ENCODE measurements around the gene IQCN. TPM values are rescaled to one million over a fixed set of nuclear protein-coding genes. Genes with fewer than 3 reads are reported as not detected.
A peak's percentile ranks its signal among the peaks of the same experiment; 100 is the strongest.

The IQCN gene
- total and polyA plus RNA-seq, 10 of the 15 experiments (the other 5 are each of a cell fraction or from before 2014, with no cell fraction given), result 0.01 to 0.54 (median 0.23) TPM; not detected in 3

DNA sequence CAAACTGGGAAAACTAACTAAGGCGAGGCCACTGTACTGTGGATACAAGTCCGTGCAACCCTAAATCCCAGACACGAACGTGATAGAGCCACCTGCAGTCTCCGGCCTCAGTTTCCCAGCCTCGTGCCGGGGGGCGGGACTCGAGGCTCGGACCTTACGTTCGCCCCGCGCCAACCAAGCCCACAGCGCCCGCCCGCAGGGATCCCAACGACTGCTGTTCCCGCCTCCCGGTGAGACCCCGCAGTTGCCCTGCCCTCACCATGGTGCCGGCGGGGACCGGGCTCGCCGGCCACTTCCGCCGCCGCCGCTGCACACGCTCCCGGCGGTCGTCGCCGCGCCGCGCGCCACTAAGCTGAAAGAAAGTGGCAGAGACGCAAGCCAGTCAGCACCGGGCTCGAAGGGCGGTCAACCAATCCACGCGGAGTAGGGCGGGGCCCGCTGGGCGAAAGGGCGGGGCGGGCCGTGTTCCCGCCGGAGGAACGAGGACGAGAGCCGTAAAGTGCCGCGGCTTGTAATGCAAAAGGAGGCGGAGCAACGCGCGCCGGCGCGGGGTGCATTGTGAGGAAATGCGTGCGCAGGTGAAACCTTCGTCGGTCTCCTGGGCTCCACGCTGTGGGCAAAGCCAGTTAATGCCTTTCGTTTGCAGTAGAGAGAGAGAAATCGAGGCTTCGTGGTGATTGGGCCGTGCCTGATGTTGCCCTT is 48.7 kb upstream of the IQCN start, which contains the start of gene LSM4 (continued):
- peak; percentile 60 for TF ChIP-seq YY1 (IDR thresholded peaks at IDR 0.05; ENCODE audit: low read depth, low read length)
- TF ChIP-seq, protein P1, sequence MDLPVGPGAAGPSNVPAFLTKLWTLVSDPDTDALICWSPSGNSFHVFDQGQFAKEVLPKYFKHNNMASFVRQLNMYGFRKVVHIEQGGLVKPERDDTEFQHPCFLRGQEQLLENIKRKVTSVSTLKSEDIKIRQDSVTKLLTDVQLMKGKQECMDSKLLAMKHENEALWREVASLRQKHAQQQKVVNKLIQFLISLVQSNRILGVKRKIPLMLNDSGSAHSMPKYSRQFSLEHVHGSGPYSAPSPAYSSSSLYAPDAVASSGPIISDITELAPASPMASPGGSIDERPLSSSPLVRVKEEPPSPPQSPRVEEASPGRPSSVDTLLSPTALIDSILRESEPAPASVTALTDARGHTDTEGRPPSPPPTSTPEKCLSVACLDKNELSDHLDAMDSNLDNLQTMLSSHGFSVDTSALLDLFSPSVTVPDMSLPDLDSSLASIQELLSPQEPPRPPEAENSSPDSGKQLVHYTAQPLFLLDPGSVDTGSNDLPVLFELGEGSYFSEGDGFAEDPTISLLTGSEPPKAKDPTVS (IDR thresholded peaks at IDR 0.05; ENCODE audit: low read depth, low read length), result no peak
- TF ChIP-seq RELA (IDR thresholded peaks at IDR 0.05; ENCODE audit: borderline replicate concordance, partially characterized antibody), result peak; percentile 39

DNA sequence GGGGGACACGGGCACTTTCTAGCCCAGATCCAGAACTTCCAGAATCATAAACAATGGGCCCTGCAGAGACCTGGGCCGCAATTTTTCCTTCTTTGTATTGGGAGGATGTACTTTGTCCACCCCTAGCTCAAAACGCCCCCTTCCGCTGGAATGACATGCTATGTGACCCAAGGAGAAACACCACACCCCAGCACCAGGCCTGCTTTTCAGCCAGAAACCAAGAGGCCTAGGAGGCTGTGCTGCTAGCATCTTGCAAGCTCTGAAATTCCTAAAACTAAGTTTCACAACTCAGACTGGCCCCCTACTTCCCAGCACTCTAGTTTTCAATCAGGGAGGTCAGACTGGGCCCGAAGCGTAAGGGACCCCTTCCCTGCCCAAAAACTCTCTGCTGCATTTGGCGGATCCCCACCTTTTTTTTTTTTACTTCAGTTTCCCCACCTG is 48.1 kb upstream of the IQCN start:
- intact Hi-C loops (cut with micrococcal nuclease; ENCODE audit: unreplicated experiment), result loop anchor here (1.0 kb wide), 1 partner anchor 18 kb away; no protein-coding TSS in a partner anchor
- TF ChIP-seq LARP7 (IDR thresholded peaks at IDR 0.05) (no peak), RAD21 (IDR thresholded peaks at IDR 0.05; ENCODE audit: insufficient read depth, low read depth, low read length) (peak; percentile 43; the same call in 1 of the 2 replicates), NFIC (IDR thresholded peaks at IDR 0.05; ENCODE audit: low read depth, low read length) (no peak), PML (IDR thresholded peaks at IDR 0.05; ENCODE audit: low read length) (peak; percentile 67), SMC3 (IDR thresholded peaks at IDR 0.05; ENCODE audit: borderline replicate concordance, low read length) (peak; percentile 25; the same call in 1 of the 2 replicates), WRNIP1 (IDR thresholded peaks at IDR 0.05; ENCODE audit: borderline replicate concordance, low read depth, low read length) (no peak), ETV6 (conservative IDR thresholded peaks at IDR 0.05 in 1 of 2, IDR thresholded peaks at IDR 0.05 in 1 of 2; ENCODE audit: borderline replicate concordance in 1 of 2, low read depth in 1 of 2) (no peak), CHD1 (IDR thresholded peaks at IDR 0.05; ENCODE audit: low read depth, low read length) (0 out of 2 replicates have a peak, but pooled peaks have one; percentile 7), NBN (IDR thresholded peaks at IDR 0.05) (no peak), CTCF (IDR thresholded peaks at IDR 0.05 in 2 of 3, conservative IDR thresholded peaks at IDR 0.05 in 1 of 3; ENCODE audit: control insufficient read depth in 2 of 3, extremely low read depth in 1 of 3, insufficient read depth in 1 of 3, low read depth in 3 of 3, low read length in 3 of 3) (peak; percentile 24 to 34 (median 28); a peak in 4 of 6 replicates), SIN3A (IDR thresholded peaks at IDR 0.05; ENCODE audit: low read depth, low read length) (no peak)
- in situ Hi-C loops (cut with MboI), result loop anchor here (5.0 kb wide), 1 partner anchor 45 kb away; no protein-coding TSS in a partner anchor
- Histone ChIP-seq H3K79me2 (ENCODE audit: control insufficient read depth, insufficient read depth, low read length) (peaks cover 45% of the 10 kb centered on the region), H3K4me1 (ENCODE audit: control insufficient read depth, insufficient read depth, low read length) (peaks cover 32% of the 10 kb centered on the region), H4K20me1 (ENCODE audit: control insufficient read depth, insufficient read depth) (no peaks in the 10 kb centered on the region), H3K27ac (ENCODE audit: control insufficient read depth, insufficient read depth) (peak overlapping the region; percentile 90), H3K27me3 (replicated peaks in 1 of 2; ENCODE audit: control insufficient read depth in 2 of 2, insufficient read depth in 2 of 2, low read length in 1 of 2) (no peaks in the 10 kb centered on the region), H3K9me3 (replicated peaks; ENCODE audit: control insufficient read depth, insufficient read depth, low read length) (no peaks in the 10 kb centered on the region; the same call in 2 of the 3 replicates), H3K36me3 (ENCODE audit: control insufficient read depth in 2 of 2, insufficient read depth in 2 of 2, low read length in 1 of 2) (peaks cover 2 to 3% of the 10 kb centered on the region in 2 experiments; a peak in 3 of 4 replicates), H3K4me2 (ENCODE audit: control insufficient read depth, insufficient read depth) (peak overlapping the region; percentile 32), H3K4me3 (peak overlapping the region; percentile 86), H3K9ac (ENCODE audit: control insufficient read depth, insufficient read depth, low read length) (peak overlapping the region; percentile 75), H2AFZ (ENCODE audit: control insufficient read depth, low read depth, low read length) (no peak overlapping the region)
- DNase-seq (ENCODE audit: low read depth, low spot score) (no peak), ATAC-seq (peak; percentile 63), FAIRE-seq (peak; percentile 49)
- WGBS (ENCODE audit: insufficient coverage, insufficient replicate concordance, low lambda C conversion rate, missing lambda C conversion rate), result 0% methylated on average over 7 of the region's 7 CpGs
- TSS peak; percentile 85 for BruUV-seq (replicated peaks)
- POLR2A ChIA-PET, result interaction anchor here (0.6 to 4.0 kb wide), 18 partner anchors 10 to 1108 kb away, joined by 3 to 179 read pairs (median 4); partner anchors contain the start of genes JUND, MPV17L2 and RAB3A
- RAD21 ChIA-PET (ENCODE audit: unreplicated experiment), result interaction anchor here (0.9 to 6.0 kb wide), 13 partner anchors 15 to 131 kb away, joined by 3 to 167 read pairs (median 4); partner anchors contain the start of gene JUND
- SMC1A ChIA-PET (ENCODE audit: uncharacterized antibody, unreplicated experiment), result interaction anchor here (0.7 to 3.8 kb wide), 14 partner anchors 10 to 94 kb away, joined by 3 to 84 read pairs (median 4); partner anchors contain the start of gene JUND
- CTCF ChIA-PET, result interaction anchor here (0.6 to 3.8 kb wide), 22 partner anchors 8 to 299 kb away, joined by 3 to 178 read pairs (median 4); partner anchors contain the start of genes JUND and MPV17L2
